HEK293 (cell line): Measurements from ENCODE around the gene ARRDC2.

ENCODE experiments used
- CTCF ChIA-PET: fragments of 350-600 bp; formaldehyde crosslinking; extraction: SDS; loops from one replicate; lab custom pipeline; 2021; ENCODE audit warnings: antibody characterized with exemption; lab: Yijun Ruan, JAX
- POLR2A ChIA-PET: fragments of 300-600 bp; formaldehyde crosslinking; extraction: SDS; loops from one replicate; lab custom pipeline; 2020; ENCODE audit warnings: antibody characterized with exemption, inconsistent platforms; lab: Yijun Ruan, JAX
- H3K27ac ChIP-seq: fragments of 200-500 bp; sonication (Bioruptor generic); 2 replicates; pipeline ENCODE4 v1.5.1; 2014; ENCODE audit warnings: low read depth, low read length, control low read depth, inconsistent platforms; ENCODE audit errors: extremely low read depth
- H3K36me3 ChIP-seq, 2 experiments: fragments of 200-500 bp in 1 of 2; sonication (Bioruptor generic) in 1 of 2; 1 replicate in 1 of 2; 2 replicates in 1 of 2; pipeline ENCODE4 v1.5.1; 2014 to 2017; ENCODE audit warnings: inconsistent platforms in 2 of 2, low read length in 2 of 2; ENCODE audit not compliant: control insufficient read depth in 2 of 2, insufficient read depth in 1 of 2
- H3K4me1 ChIP-seq: fragments of 200-500 bp; sonication (Bioruptor generic); 2 replicates; pipeline ENCODE4 v1.5.1; 2014; ENCODE audit warnings: mild to moderate bottlenecking, low read length, inconsistent platforms; ENCODE audit not compliant: control insufficient read depth, insufficient read depth
- H3K4me3 ChIP-seq: 2 replicates; pipeline ENCODE4 v1.5.1; 2011; ENCODE audit warnings: low read depth, mild to moderate bottlenecking, control low read depth, low read length, moderate library complexity
- H3K9me3 ChIP-seq: fragments of 200-500 bp; sonication (Bioruptor generic); 2 replicates; pipeline ENCODE4 v1.5.1; 2014; ENCODE audit warnings: low read depth, low read length, inconsistent platforms; ENCODE audit not compliant: control insufficient read depth, insufficient read depth
- KLF1 ChIP-seq: fragments of 450-650 bp; formaldehyde crosslinking; IDR thresholded peaks from 2 replicates; pipeline ENCODE4 v1.5.1; 2016; ENCODE audit warnings: missing biosample characterization, missing genetic modification characterization
- KLF10 ChIP-seq: fragments of 450-650 bp; IDR thresholded peaks from 2 replicates; pipeline ENCODE4 v1.5.1; 2018; ENCODE audit warnings: missing biosample characterization, mild to moderate bottlenecking, missing genetic modification characterization
- KLF9 ChIP-seq: fragments of 450-650 bp; formaldehyde crosslinking; IDR thresholded peaks from 2 replicates; pipeline ENCODE4 v1.5.1; 2016; ENCODE audit warnings: missing biosample characterization, missing genetic modification characterization, low read depth
- MYNN ChIP-seq: fragments of 450-650 bp; formaldehyde crosslinking; IDR thresholded peaks from 2 replicates; pipeline ENCODE4 v1.5.1; 2016; ENCODE audit warnings: missing biosample characterization, missing genetic modification characterization, borderline replicate concordance
- OVOL3 ChIP-seq: fragments of 450-650 bp; formaldehyde crosslinking; IDR thresholded peaks from 2 replicates; pipeline ENCODE4 v1.5.1; 2016; ENCODE audit warnings: missing biosample characterization, missing genetic modification characterization
- PRDM10 ChIP-seq: fragments of 450-650 bp; formaldehyde crosslinking; IDR thresholded peaks from 2 replicates; pipeline ENCODE4 v1.5.1; 2016; ENCODE audit warnings: missing biosample characterization, missing genetic modification characterization
- SCRT1 ChIP-seq: fragments of 450-650 bp; formaldehyde crosslinking; IDR thresholded peaks from 2 replicates; pipeline ENCODE4 v1.5.1; 2016; ENCODE audit warnings: missing biosample characterization, missing genetic modification characterization, borderline replicate concordance
- SCRT2 ChIP-seq: fragments of 450-650 bp; formaldehyde crosslinking; IDR thresholded peaks from 2 replicates; pipeline ENCODE4 v1.5.1; 2016; ENCODE audit warnings: missing biosample characterization, missing genetic modification characterization
- ZBTB7A ChIP-seq: fragments of 450-650 bp; formaldehyde crosslinking; IDR thresholded peaks from 2 replicates; pipeline ENCODE4 v1.5.1; 2016; ENCODE audit warnings: low read depth, missing biosample characterization, missing genetic modification characterization
- ZNF138 ChIP-seq: fragments of 450-650 bp; formaldehyde crosslinking; IDR thresholded peaks from 2 replicates; pipeline ENCODE4 v1.5.1; 2016; ENCODE audit warnings: missing biosample characterization, missing genetic modification characterization, borderline replicate concordance
- ZNF140 ChIP-seq: fragments of 450-650 bp; formaldehyde crosslinking; IDR thresholded peaks from 2 replicates; pipeline ENCODE4 v1.5.1; 2016; ENCODE audit warnings: missing biosample characterization, missing genetic modification characterization
- ZNF155 ChIP-seq: fragments of 450-650 bp; formaldehyde crosslinking; IDR thresholded peaks from 2 replicates; pipeline ENCODE4 v1.5.1; 2016; ENCODE audit warnings: missing biosample characterization, missing genetic modification characterization
- ZNF26 ChIP-seq: fragments of 450-650 bp; formaldehyde crosslinking; IDR thresholded peaks from 2 replicates; pipeline ENCODE4 v1.5.1; 2016; ENCODE audit warnings: missing biosample characterization, missing genetic modification characterization
- ZNF362 ChIP-seq: fragments of 450-650 bp; formaldehyde crosslinking; IDR thresholded peaks from 2 replicates; pipeline ENCODE4 v1.5.1; 2016; ENCODE audit warnings: missing biosample characterization, missing genetic modification characterization
- ZNF521 ChIP-seq: fragments of 450-650 bp; formaldehyde crosslinking; IDR thresholded peaks from 2 replicates; pipeline ENCODE4 v1.5.1; 2017; ENCODE audit warnings: missing biosample characterization, mild to moderate bottlenecking, missing genetic modification characterization

Gene ARRDC2

GRCh38 chr19:17997969-17998826 is 9.8 kb upstream of the ARRDC2 start:
- POLR2A ChIA-PET: interaction anchor here (1.1 kb wide), 1 partner anchor 139 kb away, joined by 4 read pairs; the partner anchor contains the start of gene RPL18A
- no peak overlapping the region for H3K4me3 ChIP-seq
- H3K9me3 ChIP-seq: no peaks in the 10 kb centered on the region
- H3K4me1 ChIP-seq: no peaks in the 10 kb centered on the region
- no peak for TF ChIP-seq ZNF140
- TF ChIP-seq PRDM10 (tag by site-specific recombination): peak; percentile 22
- no peak for TF ChIP-seq OVOL3 (tag by site-specific recombination)
- CTCF ChIA-PET: interaction anchor here (0.7 to 8.1 kb wide), 5 partner anchors 46 to 1531 kb away, joined by 3 to 233 read pairs (median 15); partner anchors contain the start of genes CCDC124 and RPL18A
- no peak overlapping the region for H3K27ac ChIP-seq
- H3K36me3 ChIP-seq: no peaks in the 10 kb centered on the region

- H3K4me3 ChIP-seq: no peak overlapping the region
- H3K36me3 ChIP-seq: no peaks in the 10 kb centered on the region
- no peaks in the 10 kb centered on the region for H3K4me1 ChIP-seq
- no peaks in the 10 kb centered on the region for H3K9me3 ChIP-seq
- CTCF ChIA-PET: interaction anchor here (0.6 to 8.1 kb wide), 4 partner anchors 47 to 129 kb away, joined by 3 to 233 read pairs (median 48); partner anchors contain the start of gene CCDC124
- H3K27ac ChIP-seq: no peak overlapping the region
- POLR2A ChIA-PET: interaction anchor here (1.1 kb wide), 1 partner anchor 139 kb away, joined by 4 read pairs; the partner anchor contains the start of gene RPL18A
- TF ChIP-seq SCRT1 (tag by site-specific recombination): peak; percentile 14; the same call in 1 of the 2 replicates
- no peak for TF ChIP-seq KLF10 (tag by site-specific recombination)
These were observed 9.2 kb upstream of the ARRDC2 start for GRCh38 chr19:17998827-17999150.

- Histone ChIP-seq H3K4me3 (no peak overlapping the region), H3K4me1 (no peaks in the 10 kb centered on the region), H3K9me3 (no peaks in the 10 kb centered on the region)
- CTCF ChIA-PET: interaction anchor here (0.6 to 8.1 kb wide), 3 partner anchors 54 to 140 kb away, joined by 3 to 233 read pairs (median 92); partner anchors contain the start of genes CCDC124 and RPL18A
- TF ChIP-seq ZNF155 (tag by site-specific recombination): no peak
- no peak for TF ChIP-seq KLF9
- TF ChIP-seq ZNF521: no peak
- no peak for TF ChIP-seq ZBTB7A (tag by site-specific recombination)
- TF ChIP-seq ZNF26 (tag by site-specific recombination): no peak
- peak; percentile 55; the same call in 1 of the 2 replicates for TF ChIP-seq KLF1 (tag by site-specific recombination)
- no peak for TF ChIP-seq ZNF138 (tag by site-specific recombination)
- no peak for TF ChIP-seq PRDM10 (tag by site-specific recombination)
- TF ChIP-seq MYNN (tag by site-specific recombination): no peak
- TF ChIP-seq SCRT2 (tag by site-specific recombination): 0 out of 2 replicates have a peak, but pooled peaks have one; percentile 30
- TF ChIP-seq ZNF362 (tag by site-specific recombination): 0 out of 2 replicates have a peak, but pooled peaks have one; percentile 22
- TF ChIP-seq, all 188 proteins: peak for 3
- H3K27ac ChIP-seq: no peak overlapping the region
- POLR2A ChIA-PET: interaction anchor here (0.6 kb wide), 1 partner anchor 22 kb away, joined by 4 read pairs; no protein-coding TSS in a partner anchor
- no peaks in the 10 kb centered on the region for H3K36me3 ChIP-seq
These were observed 8.1 kb upstream of the ARRDC2 start for GRCh38 chr19:17999684-18000479.
